SIG-M5 (cell line): Measurements from ENCODE around the gene NUP214.
"Not testable (repeated sequence)": the region's sequence is repeated elsewhere in the genome, so short reads cannot be mapped to it uniquely, and the experiment has no call there.

Experiments
- DNase-seq: peaks from one replicate; lab custom pipeline; 2025; lab: John Stamatoyannopoulos, UW

Gene NUP214

DNA sequence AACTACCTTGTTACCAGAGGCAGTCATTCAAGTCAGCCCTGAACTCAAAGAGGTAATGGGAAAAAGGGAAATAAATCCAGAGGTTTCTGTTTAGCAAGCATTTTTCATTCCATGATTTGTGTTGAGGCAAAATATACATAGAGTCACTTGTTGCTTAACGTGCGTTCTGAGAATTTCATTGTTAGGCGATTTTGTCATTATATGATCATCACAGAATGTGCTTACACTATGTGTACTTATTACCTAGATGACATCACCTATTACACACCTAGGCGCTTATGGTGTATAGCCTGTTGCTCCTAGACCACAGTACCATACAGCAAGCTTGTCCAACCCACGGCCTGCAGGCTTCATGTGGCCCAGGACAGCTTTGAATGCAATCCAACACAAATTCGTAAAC lies 36.2 kb downstream of the NUP214 start:
- no peak for DNase-seq

DNA sequence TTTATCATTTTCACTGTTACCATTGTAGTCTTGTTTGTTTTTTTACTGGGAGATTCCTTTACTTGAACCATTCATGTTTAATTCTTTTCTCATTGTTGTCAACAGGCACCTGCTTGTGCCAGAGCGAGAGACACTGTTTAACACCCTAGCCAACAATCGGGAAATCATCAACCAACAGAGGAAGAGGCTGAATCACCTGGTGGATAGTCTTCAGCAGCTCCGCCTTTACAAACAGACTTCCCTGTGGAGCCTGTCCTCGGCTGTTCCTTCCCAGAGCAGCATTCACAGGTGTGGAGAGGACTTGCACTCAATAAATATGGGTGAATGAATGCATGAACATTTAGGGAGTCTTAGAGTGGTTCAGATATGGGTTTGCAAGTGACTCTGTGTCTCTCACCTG lies 37.5 kb downstream of the NUP214 start:
- no peak for DNase-seq

- no peak for DNase-seq
These were observed 40.1 kb downstream of the NUP214 start for GRCh38 chr9:131165523-131165922.

DNA sequence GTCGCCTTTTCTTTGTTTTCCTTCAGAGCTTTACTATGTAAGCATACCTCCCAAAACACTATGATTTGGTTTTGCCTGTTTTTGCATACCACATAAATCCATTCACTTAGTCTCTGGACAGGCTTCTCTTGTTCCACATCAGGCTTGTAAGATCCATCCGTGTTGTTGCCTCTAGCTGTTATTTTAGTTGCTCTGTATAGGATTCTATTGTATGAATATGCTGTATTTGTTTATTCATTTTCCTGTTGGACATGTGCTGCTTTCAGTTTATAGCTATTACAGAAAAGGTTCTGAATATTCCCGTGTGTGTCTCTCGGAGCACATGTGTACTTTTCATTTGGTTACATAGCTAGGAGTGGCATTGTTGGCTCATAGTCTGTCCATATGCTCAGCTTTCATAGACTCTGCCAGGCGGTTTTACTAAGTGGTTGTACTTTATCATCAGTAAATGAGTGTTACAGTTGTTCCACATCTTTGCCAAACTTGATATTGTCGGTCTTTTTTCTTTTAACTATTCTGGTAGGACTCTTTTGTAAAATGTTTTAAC lies 41.8 kb downstream of the NUP214 start:
- no peak for DNase-seq

- DNase-seq, result no peak
These were observed 42.5 kb downstream of the NUP214 start for GRCh38 chr9:131167936-131168335.

DNA sequence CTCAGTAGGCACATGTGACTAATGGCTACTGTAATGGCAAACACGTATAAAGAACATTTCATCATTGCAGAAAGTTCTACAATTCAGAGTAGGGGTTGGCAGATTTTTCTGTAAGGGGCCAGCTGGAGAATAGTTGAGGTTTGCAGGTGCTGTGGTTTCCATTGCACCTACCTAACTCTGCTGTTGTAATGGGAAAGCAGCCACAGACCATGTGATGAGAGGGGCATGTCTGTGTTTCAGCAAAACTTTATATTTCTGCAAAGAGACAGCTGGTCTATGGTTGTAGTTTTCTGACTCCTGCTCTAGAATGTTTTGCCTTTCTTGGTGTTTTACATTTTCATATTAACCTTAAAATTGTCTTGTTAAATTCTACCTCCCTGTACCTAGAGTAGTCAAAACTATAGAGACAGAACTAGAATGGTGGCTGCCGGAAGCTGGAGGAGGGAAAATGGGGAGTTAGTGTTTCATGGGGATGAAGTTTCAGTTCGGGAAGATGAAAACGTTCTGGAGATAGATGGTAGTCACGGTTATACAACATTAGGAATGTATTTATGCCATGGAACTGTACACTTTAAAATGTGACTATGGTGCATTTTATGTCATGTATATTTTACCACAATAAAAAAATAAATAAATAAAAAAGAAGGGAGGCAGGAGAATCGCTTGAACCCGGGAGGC lies 44.3 kb downstream of the NUP214 start:
- DNase-seq, result no peak

- no peak for DNase-seq
These were observed 48.6 kb downstream of the NUP214 start for GRCh38 chr9:131173995-131174394.

GRCh38 chr9:131174681-131175239 lies 49.4 kb downstream of the NUP214 start:
- DNase-seq, result no peak

DNA sequence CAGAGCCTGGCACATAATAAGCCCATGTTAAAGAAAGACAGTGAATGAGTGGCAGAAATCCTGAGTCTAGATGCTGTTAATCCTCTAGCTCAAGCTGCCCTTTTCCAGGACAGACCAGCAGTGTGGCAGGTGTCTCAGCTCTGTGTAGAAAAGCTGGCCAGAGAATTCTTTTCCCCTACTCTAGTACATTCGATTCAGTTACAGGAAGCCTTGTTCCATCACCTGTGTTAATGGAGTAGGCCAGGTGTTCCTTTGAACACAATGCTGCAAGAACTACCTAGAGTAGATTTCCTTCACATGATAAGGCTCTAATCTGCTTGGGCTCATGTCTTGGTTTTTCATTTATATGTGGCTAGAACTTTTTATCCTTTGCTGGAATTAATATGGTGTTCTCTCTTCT lies 52.5 kb downstream of the NUP214 start:
- no peak for DNase-seq

- DNase-seq, result no peak
These were observed 53.0 kb downstream of the NUP214 start for GRCh38 chr9:131178382-131178781.

DNA sequence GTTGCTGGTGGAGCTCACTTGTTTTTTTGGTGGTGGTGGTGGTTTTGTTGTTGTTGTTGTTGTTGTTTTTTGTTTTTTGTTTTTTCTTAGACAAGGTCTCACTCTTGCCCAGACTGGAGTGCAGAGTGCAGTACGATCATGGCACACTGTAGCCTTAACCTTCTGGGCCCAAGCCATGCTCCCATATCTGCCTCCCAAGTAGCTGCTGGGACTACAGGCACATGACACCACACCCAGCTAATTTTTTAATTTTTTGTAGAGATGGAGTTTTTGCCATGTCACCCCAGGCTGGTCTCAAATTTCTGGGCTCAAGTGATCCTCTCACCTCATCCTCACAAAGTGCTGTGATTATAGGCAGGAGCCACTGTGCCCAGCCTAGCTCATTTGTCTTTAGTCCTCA lies 53.5 kb downstream of the NUP214 start:
- no peak for DNase-seq

DNA sequence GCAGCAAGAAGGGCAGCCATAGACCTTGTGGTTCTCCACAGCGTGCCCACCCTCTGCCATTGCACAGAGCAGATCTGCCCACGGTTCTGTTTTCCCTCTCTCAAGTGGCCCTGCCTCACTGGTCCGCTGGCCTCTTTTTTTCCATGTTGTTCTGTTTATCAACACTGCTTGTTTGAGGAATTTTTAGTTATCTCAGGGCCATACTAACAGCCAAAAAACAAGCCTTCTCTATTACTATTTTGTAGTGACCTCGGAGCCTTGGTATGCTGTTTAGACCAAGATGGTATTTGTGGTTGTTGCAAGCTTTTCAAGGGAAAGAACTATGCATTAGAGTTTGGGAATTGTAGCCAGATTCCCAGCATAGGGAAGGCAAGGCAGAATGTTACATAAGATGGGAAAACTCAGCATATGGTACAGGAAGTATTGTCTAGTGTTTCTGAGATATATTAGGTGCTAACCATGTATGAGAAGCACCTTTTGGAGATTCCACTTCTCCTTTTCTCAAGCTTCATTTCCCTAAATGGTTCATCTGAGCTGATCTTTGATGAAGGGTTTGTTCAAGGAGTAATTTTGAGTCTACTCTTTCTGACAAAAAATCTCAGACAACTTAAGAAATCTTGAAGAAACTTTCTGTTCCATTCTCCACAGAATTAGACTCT lies 54.3 kb downstream of the NUP214 start:
- no peak for DNase-seq

GRCh38 chr9:131180454-131180853 lies 55.1 kb downstream of the NUP214 start:
- DNase-seq, result no peak

- DNase-seq, result no peak
These were observed 55.8 kb downstream of the NUP214 start for GRCh38 chr9:131181091-131181681.

- DNase-seq, result no peak
These were observed 60.5 kb downstream of the NUP214 start for GRCh38 chr9:131185924-131186323.

DNA sequence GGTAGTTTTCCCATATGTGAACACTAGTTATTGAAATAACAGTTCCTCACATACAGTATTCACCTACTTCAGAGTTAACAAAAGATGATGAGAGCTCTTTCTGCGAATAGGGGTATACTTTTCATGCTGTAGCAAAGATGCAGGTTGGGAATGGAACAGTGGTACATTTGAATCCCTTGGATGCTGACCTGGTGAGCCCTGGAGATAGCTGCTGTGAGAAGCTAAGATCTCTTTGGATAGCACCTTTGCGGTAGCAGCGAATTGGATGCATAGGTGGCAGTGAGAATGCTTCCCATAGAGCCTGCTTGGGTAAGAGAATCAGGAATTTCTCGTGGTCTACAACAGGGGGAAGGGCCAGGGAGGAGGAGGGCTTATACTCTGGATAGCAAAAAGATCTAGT lies 61.2 kb downstream of the NUP214 start:
- DNase-seq, result no peak

DNA sequence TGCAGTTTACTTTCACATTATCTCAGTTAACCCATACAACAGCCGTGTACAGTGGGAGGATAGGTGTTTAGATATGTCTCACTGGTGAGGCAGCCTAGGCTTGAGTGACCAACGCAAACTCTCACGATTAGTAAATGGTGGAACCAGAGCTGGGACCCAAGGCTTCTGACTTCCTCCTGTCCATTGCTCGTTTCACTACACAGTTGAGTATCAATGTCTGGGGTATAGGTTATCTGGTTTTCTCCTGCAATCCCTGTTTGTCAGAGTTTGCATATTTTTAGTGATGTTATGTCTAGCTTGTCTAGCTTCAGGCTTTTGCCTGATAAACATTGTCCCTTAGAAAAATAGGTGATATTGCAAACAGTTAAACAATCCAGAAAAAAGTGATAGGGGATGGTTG lies 62.6 kb downstream of the NUP214 start:
- no peak for DNase-seq

GRCh38 chr9:131188976-131189375 lies 63.6 kb downstream of the NUP214 start:
- DNase-seq, result no peak

GRCh38 chr9:131190191-131190590 lies 64.8 kb downstream of the NUP214 start:
- no peak for DNase-seq

DNA sequence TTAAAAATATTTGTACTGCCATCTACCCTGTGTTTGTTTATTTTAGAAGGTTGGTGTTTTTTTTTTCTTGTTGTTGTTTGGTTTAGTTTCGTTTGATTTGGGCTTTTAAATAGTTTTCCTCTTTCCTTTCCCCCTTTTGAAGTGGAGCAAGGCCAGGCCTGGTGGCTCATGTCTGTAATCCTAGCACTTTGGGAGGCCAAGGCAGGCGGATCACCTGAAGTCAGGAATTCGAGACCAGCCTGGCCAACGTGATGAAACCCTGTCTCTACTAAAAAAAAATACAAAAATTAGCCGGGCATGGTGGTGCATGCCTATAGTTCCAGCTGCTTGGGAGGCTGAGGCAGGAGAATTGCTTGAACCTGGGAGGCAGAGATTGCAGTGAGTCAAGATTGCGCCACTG lies 65.6 kb downstream of the NUP214 start:
- DNase-seq, result not testable (repeated sequence)

DNA sequence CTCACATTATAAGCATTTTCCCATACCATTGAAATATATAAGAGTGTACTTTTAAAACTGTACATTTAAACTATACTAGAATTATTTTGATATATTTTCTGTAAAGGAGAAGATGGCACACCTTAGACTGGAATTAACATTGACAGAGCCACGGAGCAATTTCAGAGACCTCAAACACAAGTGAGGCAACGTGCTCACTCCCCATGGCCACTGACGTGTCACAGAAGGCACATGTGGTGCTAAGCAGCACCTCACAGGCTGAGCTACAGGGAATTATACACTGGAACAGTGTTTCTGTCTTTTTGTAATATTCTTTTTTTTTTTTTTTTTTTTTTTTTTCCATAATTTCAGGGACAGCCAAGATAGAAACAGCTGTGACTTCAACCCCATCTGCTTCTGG lies 66.5 kb downstream of the NUP214 start:
- DNase-seq, result no peak

DNA sequence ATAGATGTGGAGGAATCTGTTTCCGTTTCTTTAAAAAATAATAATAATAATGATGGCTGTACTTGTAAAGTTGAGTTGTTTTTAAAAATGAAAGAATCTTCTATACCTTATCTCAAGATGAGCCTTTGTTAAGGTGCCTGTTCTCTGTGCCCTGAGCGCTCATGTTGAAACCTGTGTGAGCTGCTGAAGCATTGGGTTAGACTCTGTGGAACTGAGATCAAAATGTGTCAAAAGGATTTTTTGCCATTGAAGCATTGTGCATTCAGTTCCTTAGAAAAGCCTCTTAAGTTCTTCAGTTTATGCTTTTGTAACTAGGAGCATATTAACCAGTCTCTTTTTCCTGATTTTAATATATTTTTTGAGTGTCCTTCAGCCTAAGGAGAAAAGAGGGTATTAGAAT lies 67.7 kb downstream of the NUP214 start:
- DNase-seq, result no peak

DNA sequence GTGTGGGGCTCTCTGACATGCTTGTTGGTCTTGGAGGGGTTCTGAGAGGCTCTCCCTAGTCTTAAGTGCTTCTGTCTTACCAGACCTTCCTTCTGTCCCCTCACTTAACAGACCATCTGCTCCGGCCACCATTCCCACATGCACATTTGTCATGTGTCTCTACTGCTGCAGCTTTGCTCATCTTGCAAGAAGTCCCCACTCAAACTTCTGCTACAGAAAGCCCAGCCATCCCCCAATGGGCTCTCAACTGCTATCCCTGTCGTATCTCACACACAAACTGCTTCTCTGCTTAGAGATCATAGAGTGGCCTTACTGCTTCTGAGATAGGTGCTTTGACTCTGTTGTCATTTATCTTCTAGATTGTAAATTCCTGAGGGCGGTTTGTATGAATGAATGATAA lies 69.4 kb downstream of the NUP214 start:
- DNase-seq, result no peak
